Osteocyte (in vitro differentiated cells): ENCODE measurements around the gene MTOR. TPM values are rescaled to one million over a fixed set of nuclear protein-coding genes. Genes with fewer than 3 reads are reported as not detected.

Source experiments
- DNase-seq: peaks from one replicate; pipeline ENCODE4 v3.0.0; 2021; ENCODE audit warnings: mixed read lengths; ENCODE audit not compliant: unreplicated experiment; ENCODE audit errors: extremely low spot score
- H3K27ac Mint-ChIP-seq: one replicate; pipeline ENCODE4 v1.8.0; 2021; ENCODE audit warnings: mild to moderate bottlenecking, mixed read lengths; ENCODE audit not compliant: unreplicated experiment
- H3K27me3 Mint-ChIP-seq: one replicate; pipeline ENCODE4 v1.8.0; 2021; ENCODE audit warnings: mixed read lengths; ENCODE audit not compliant: unreplicated experiment
- H3K36me3 Mint-ChIP-seq: one replicate; pipeline ENCODE4 v1.8.0; 2021; ENCODE audit warnings: mixed read lengths; ENCODE audit not compliant: unreplicated experiment
- H3K4me1 Mint-ChIP-seq: one replicate; pipeline ENCODE4 v1.8.0; 2021; ENCODE audit warnings: mixed read lengths; ENCODE audit not compliant: unreplicated experiment
- H3K4me3 Mint-ChIP-seq: one replicate; pipeline ENCODE4 v1.8.0; 2021; ENCODE audit warnings: mild to moderate bottlenecking, moderate library complexity, mixed read lengths; ENCODE audit not compliant: unreplicated experiment
- H3K9me3 Mint-ChIP-seq: one replicate; pipeline ENCODE4 v1.8.0; 2021; ENCODE audit warnings: mixed read lengths; ENCODE audit not compliant: unreplicated experiment
- CTCF ChIP-seq: fragments of 200-600 bp; sonication (generic); IDR thresholded peaks from 2 replicates; pipeline ENCODE4 v1.5.0; 2021; ENCODE audit warnings: antibody characterized with exemption, mild to moderate bottlenecking, moderate library complexity
- total RNA-seq: library from RNA; stranded (reverse); gene quantifications from 2 replicates; pipeline ENCODE4 v1.2.1, GENCODE V29; 2021

The MTOR gene
- total RNA-seq, 1 donor from 2014 or later = 42.1 TPM

GRCh38 chr1:11151826-11152612 is 110.3 kb downstream of the MTOR start:
- H3K36me3 Mint-ChIP-seq = peaks cover 23% of the 10 kb centered on the region
- H3K4me1 Mint-ChIP-seq = peaks cover 22% of the 10 kb centered on the region
- no peak overlapping the region for H3K27ac Mint-ChIP-seq
- no peak overlapping the region for H3K4me3 Mint-ChIP-seq
- H3K27me3 Mint-ChIP-seq = no peaks in the 10 kb centered on the region
- DNase-seq = no peak
- H3K9me3 Mint-ChIP-seq = no peaks in the 10 kb centered on the region
- no peak for TF ChIP-seq CTCF

GRCh38 chr1:11151114-11151513 is 111.2 kb downstream of the MTOR start:
- Mint-ChIP-seq H3K36me3 (peaks cover 24% of the 10 kb centered on the region), H3K4me3 (no peak overlapping the region), H3K27ac (no peak overlapping the region), H3K9me3 (no peaks in the 10 kb centered on the region), H3K4me1 (peaks cover 18% of the 10 kb centered on the region), H3K27me3 (no peaks in the 10 kb centered on the region)
- TF ChIP-seq CTCF = no peak
- DNase-seq = no peak

GRCh38 chr1:11150326-11150725 is 112.0 kb downstream of the MTOR start:
- Mint-ChIP-seq H3K9me3 (no peaks in the 10 kb centered on the region), H3K27me3 (no peaks in the 10 kb centered on the region), H3K27ac (no peak overlapping the region), H3K36me3 (peaks cover 29% of the 10 kb centered on the region), H3K4me3 (no peak overlapping the region), H3K4me1 (peaks cover 18% of the 10 kb centered on the region)
- no peak for DNase-seq
- TF ChIP-seq CTCF = no peak

- no peak for TF ChIP-seq CTCF
- H3K4me3 Mint-ChIP-seq = no peak overlapping the region
- H3K4me1 Mint-ChIP-seq = peaks cover 9% of the 10 kb centered on the region
- H3K9me3 Mint-ChIP-seq = no peaks in the 10 kb centered on the region
- peaks cover 32% of the 10 kb centered on the region for H3K36me3 Mint-ChIP-seq
- DNase-seq = no peak
- H3K27ac Mint-ChIP-seq = no peak overlapping the region
- no peaks in the 10 kb centered on the region for H3K27me3 Mint-ChIP-seq
Measured at GRCh38 chr1:11147197-11147770, 115.1 kb downstream of the MTOR start.

- Mint-ChIP-seq H3K4me3 (no peak overlapping the region), H3K9me3 (no peaks in the 10 kb centered on the region), H3K27me3 (no peaks in the 10 kb centered on the region), H3K36me3 (peaks cover 33% of the 10 kb centered on the region), H3K4me1 (peaks cover 1% of the 10 kb centered on the region), H3K27ac (no peak overlapping the region)
- DNase-seq = no peak
- TF ChIP-seq CTCF = no peak
Measured at GRCh38 chr1:11145741-11146140, 116.6 kb downstream of the MTOR start.
